Measurements from ENCODE around the gene HTR3A.

HTR3A gene

DNA sequence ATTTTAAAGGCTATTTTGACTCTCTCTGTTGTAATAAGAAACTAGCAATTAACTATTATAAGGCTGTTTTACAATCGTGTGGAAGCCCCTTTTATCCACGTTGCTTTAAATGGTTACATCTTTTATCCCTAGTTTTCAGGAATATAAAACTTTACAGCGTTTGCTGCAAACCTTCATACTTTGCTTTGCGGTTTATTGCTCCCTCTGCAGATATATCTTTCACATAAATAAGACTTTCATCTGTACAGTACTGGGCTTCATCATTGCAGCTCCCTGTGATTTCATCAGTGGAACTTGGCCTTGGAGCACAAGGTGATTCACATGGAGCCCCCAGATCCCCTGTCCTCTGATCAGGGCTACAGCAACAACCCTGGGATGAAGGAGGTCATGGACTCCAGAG, 25.6 kb downstream of the HTR3A start:
- no peak for TF ChIP-seq CTCF (IDR thresholded peaks at IDR 0.05)
- no peak for TF ChIP-seq ZFX (IDR thresholded peaks at IDR 0.05; ENCODE audit: borderline replicate concordance)
- H3K27ac ChIP-seq: no peak overlapping the region

- peak overlapping the region; percentile 29; the same call in 1 of the 2 replicates for H3K27ac ChIP-seq
- TF ChIP-seq CTCF (IDR thresholded peaks at IDR 0.05) (no peak), ZFX (IDR thresholded peaks at IDR 0.05; ENCODE audit: borderline replicate concordance) (no peak)
These were observed 26.5 kb downstream of the HTR3A start for GRCh38 chr11:114001416-114001815.

- no peak overlapping the region for H3K27ac ChIP-seq
- no peak for TF ChIP-seq ZFX (IDR thresholded peaks at IDR 0.05; ENCODE audit: borderline replicate concordance)
- no peak for TF ChIP-seq CTCF (IDR thresholded peaks at IDR 0.05)
These were observed 33.4 kb downstream of the HTR3A start for GRCh38 chr11:114008331-114008730.

- H3K27ac ChIP-seq: no peak overlapping the region
- TF ChIP-seq ZFX (IDR thresholded peaks at IDR 0.05; ENCODE audit: borderline replicate concordance): no peak
- TF ChIP-seq CTCF (IDR thresholded peaks at IDR 0.05): no peak
These were observed 36.0 kb downstream of the HTR3A start for GRCh38 chr11:114010931-114011330.

DNA sequence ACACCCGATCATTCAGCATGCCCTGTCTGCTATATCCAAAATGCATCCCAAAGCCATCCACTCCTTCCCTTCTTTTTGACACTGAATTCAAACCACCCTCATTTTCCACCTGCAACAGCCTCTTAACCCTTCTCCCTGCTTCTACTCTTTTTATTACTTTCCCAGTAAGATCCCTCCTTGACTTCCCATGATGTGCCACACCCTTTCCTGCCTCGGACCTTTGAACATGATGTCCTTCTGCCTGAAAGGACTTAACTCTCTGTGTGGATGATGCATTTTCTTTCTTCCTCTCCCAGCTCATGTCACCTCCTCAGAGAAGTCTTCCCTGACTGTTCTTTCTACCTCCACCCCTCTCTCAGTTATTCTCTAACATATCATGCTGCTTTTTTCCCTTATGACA, 36.5 kb downstream of the HTR3A start:
- no peak overlapping the region for H3K27ac ChIP-seq

DNA sequence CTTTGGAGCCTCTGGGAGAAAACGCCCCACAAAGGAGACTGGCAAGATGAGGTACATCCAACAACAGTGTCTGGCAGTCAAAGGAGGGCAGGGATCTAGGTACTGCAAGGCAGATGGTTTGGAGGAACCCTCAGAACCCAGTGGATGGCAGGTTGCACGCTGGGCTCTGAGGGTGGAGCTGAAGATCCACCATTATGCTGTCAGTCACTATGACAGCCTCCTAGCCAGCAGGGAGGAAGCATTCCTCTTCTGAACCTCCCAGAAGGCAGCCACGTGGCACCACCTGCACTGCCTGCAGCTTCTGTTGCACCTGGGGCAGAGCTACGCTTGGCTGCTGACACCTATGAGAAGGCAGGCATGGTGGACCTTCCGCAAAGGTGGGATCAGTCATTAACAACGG, 40.2 kb downstream of the HTR3A start:
- H3K27ac ChIP-seq: no peak overlapping the region
- TF ChIP-seq CTCF (IDR thresholded peaks at IDR 0.05) (no peak), ZFX (IDR thresholded peaks at IDR 0.05; ENCODE audit: borderline replicate concordance) (no peak)

More for the DNA sequence above, 36.5 kb downstream of the HTR3A start:
- TF ChIP-seq ZFX (IDR thresholded peaks at IDR 0.05; ENCODE audit: borderline replicate concordance) (no peak), CTCF (IDR thresholded peaks at IDR 0.05) (no peak)

DNA sequence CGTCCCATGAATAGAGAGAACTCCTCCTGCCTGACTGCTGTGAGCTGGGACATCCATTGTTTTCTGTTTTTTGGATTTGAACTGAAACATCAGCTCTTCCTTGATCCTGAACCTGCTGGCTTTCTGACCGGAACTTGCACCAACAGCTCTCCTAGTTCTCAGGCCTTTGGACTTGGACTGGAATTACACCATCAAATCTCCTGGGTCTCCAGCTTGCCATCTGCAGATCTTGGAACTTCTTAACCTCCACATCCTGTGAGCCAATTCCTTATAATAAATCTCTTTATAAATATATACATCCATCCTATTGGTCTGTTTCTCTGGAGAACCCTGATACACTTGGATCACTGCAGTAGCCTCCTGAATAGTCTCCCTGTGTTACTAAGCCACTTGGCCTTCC, 42.1 kb downstream of the HTR3A start:
- H3K27ac ChIP-seq: no peak overlapping the region
- TF ChIP-seq CTCF (IDR thresholded peaks at IDR 0.05): no peak
- no peak for TF ChIP-seq ZFX (IDR thresholded peaks at IDR 0.05; ENCODE audit: borderline replicate concordance)
